WTC11 (cell line): ENCODE measurements around the gene PRRX1. TPM values are rescaled to one million over a fixed set of nuclear protein-coding genes. Genes with fewer than 3 reads are reported as not detected.

ENCODE experiments used
- ATAC-seq: fragments of 200-7000 bp; cut with Tn5 transposase; 2 replicates; pipeline ENCODE4 v1.10.0; 2021; ENCODE audit warnings: mild to moderate bottlenecking, moderate library complexity
- CTCF ChIA-PET: fragments of 300-600 bp; sonication (Branson Sonifier 250); formaldehyde crosslinking; loops from one replicate; lab custom pipeline; 2021; ENCODE audit warnings: antibody characterized with exemption; lab: Charles Lee
- POLR2A ChIA-PET: fragments of 350-600 bp; sonication (Branson Sonifier 250); formaldehyde crosslinking; loops from one replicate; lab custom pipeline; 2021; ENCODE audit warnings: antibody characterized with exemption; lab: Charles Lee
- DNase-seq: peaks from one replicate; pipeline ENCODE4 v3.0.0; 2021; ENCODE audit warnings: low spot score
- H3K27ac Mint-ChIP-seq: 2 replicates; pipeline ENCODE4 v1.8.0; 2021; ENCODE audit warnings: mixed read lengths
- H3K27me3 Mint-ChIP-seq: 2 replicates; pipeline ENCODE4 v1.8.0; 2021; ENCODE audit warnings: low read depth, mild to moderate bottlenecking, moderate library complexity, mixed read lengths
- H3K36me3 Mint-ChIP-seq: 2 replicates; pipeline ENCODE4 v1.8.0; 2021; ENCODE audit warnings: mixed read lengths
- H3K4me1 Mint-ChIP-seq: 2 replicates; pipeline ENCODE4 v1.8.0; 2022; ENCODE audit warnings: mixed read lengths
- H3K4me3 Mint-ChIP-seq: 2 replicates; pipeline ENCODE4 v1.8.0; 2021; ENCODE audit warnings: mild to moderate bottlenecking, moderate library complexity, mixed read lengths
- H3K9me3 Mint-ChIP-seq: 2 replicates; pipeline ENCODE4 v1.8.0; 2021; ENCODE audit warnings: mixed read lengths
- E2F5 ChIP-seq: sonication (generic); formaldehyde crosslinking; IDR thresholded peaks from 2 replicates; pipeline ENCODE4 v1.8.1; 2022; ENCODE audit warnings: mild to moderate bottlenecking, moderate library complexity, missing genetic modification reagents
- ETV6 ChIP-seq: sonication (generic); formaldehyde crosslinking; IDR thresholded peaks from 2 replicates; pipeline ENCODE4 v1.8.1; 2022; ENCODE audit warnings: mild to moderate bottlenecking, missing genetic modification reagents
- GRHL2 ChIP-seq: fragments of 250-450 bp; sonication (Bioruptor Pico); IDR thresholded peaks from 2 replicates; pipeline ENCODE4 v1.8.0; 2022; ENCODE audit warnings: mild to moderate bottlenecking, moderate library complexity; ENCODE audit not compliant: insufficient replicate concordance, severe bottlenecking
- HMGXB4 ChIP-seq: sonication (generic); formaldehyde crosslinking; IDR thresholded peaks from 2 replicates; pipeline ENCODE4 v1.8.1; 2023; ENCODE audit warnings: mild to moderate bottlenecking, moderate library complexity, missing genetic modification reagents
- MXD4 ChIP-seq: fragments of 250-450 bp; sonication (Bioruptor Pico); IDR thresholded peaks from 2 replicates; pipeline ENCODE4 v1.8.0; 2021; ENCODE audit warnings: mild to moderate bottlenecking, moderate library complexity, borderline replicate concordance
- MYBL2 ChIP-seq: sonication (generic); formaldehyde crosslinking; IDR thresholded peaks from 2 replicates; pipeline ENCODE4 v1.8.1; 2023; ENCODE audit warnings: mild to moderate bottlenecking, moderate library complexity, missing genetic modification reagents
- NFYB ChIP-seq: sonication (generic); formaldehyde crosslinking; conservative IDR thresholded peaks from 2 replicates; pipeline ENCODE4 v1.8.0; 2022; ENCODE audit warnings: low read depth, missing genetic modification reagents
- NR2C2 ChIP-seq: sonication (generic); formaldehyde crosslinking; IDR thresholded peaks from 2 replicates; pipeline ENCODE4 v1.8.0; 2022; ENCODE audit warnings: mild to moderate bottlenecking, missing genetic modification reagents
- PREB ChIP-seq: sonication (generic); formaldehyde crosslinking; IDR thresholded peaks from 2 replicates; pipeline ENCODE4 v1.8.1; 2022; ENCODE audit warnings: mild to moderate bottlenecking, missing genetic modification reagents, moderate library complexity, borderline replicate concordance
- RORB ChIP-seq: fragments of 250-450 bp; sonication (Bioruptor Pico); IDR thresholded peaks from 2 replicates; pipeline ENCODE4 v1.9.0; 2021; ENCODE audit warnings: mild to moderate bottlenecking
- SMAD4 ChIP-seq: sonication (generic); formaldehyde crosslinking; IDR thresholded peaks from 2 replicates; pipeline ENCODE4 v1.8.0; 2022; ENCODE audit warnings: mild to moderate bottlenecking, missing genetic modification reagents
- USF2 ChIP-seq: sonication (generic); formaldehyde crosslinking; IDR thresholded peaks from 2 replicates; pipeline ENCODE4 v1.8.1; 2023; ENCODE audit warnings: mild to moderate bottlenecking, missing genetic modification reagents, moderate library complexity
- ZBTB21 ChIP-seq: sonication (generic); formaldehyde crosslinking; IDR thresholded peaks from 2 replicates; pipeline ENCODE4 v1.8.1; 2023; ENCODE audit warnings: mild to moderate bottlenecking, missing genetic modification reagents, borderline replicate concordance
- ZBTB43 ChIP-seq: sonication (generic); formaldehyde crosslinking; IDR thresholded peaks from 2 replicates; pipeline ENCODE4 v1.8.1; 2023; ENCODE audit warnings: mild to moderate bottlenecking, missing genetic modification reagents
- ZNF263 ChIP-seq: sonication (generic); formaldehyde crosslinking; IDR thresholded peaks from 2 replicates; pipeline ENCODE4 v1.8.1; 2022; ENCODE audit warnings: low read depth, mild to moderate bottlenecking, moderate library complexity, missing genetic modification reagents
- ZNF317 ChIP-seq: sonication (generic); formaldehyde crosslinking; IDR thresholded peaks from 2 replicates; pipeline ENCODE4 v1.8.1; 2023; ENCODE audit warnings: low read depth, mild to moderate bottlenecking, moderate library complexity, missing genetic modification reagents, borderline replicate concordance
- ZNF512 ChIP-seq: sonication (generic); formaldehyde crosslinking; IDR thresholded peaks from 2 replicates; pipeline ENCODE4 v1.8.1; 2022; ENCODE audit warnings: missing genetic modification reagents, borderline replicate concordance
- ZNF671 ChIP-seq: fragments of 250-450 bp; sonication (Bioruptor Pico); IDR thresholded peaks from 2 replicates; pipeline ENCODE4 v1.8.0; 2021; ENCODE audit warnings: mild to moderate bottlenecking
- total RNA-seq: library from RNA; stranded (reverse); gene quantifications from 3 replicates; pipeline ENCODE4 v1.2.3, GENCODE V29; 2021

Gene PRRX1
- total RNA-seq, 1 experiment from 2014 or later = 0.31 TPM

- no peak for TF ChIP-seq NFYB
- no peak for TF ChIP-seq ZNF671 (CRISPR knock-in tag)
- no peak for TF ChIP-seq USF2
- no peak for TF ChIP-seq ZBTB43 (CRISPR knock-in tag)
- no peak for TF ChIP-seq MXD4 (CRISPR knock-in tag)
- no peak for TF ChIP-seq ZNF512 (CRISPR knock-in tag)
- DNase-seq = no peak
- H3K4me1 Mint-ChIP-seq = peaks cover 11% of the 10 kb centered on the region
- H3K4me3 Mint-ChIP-seq = no peak overlapping the region
- no peak for ATAC-seq
- no peak overlapping the region for H3K27ac Mint-ChIP-seq
- H3K9me3 Mint-ChIP-seq = no peaks in the 10 kb centered on the region
- CTCF ChIA-PET = interaction anchor here (1.4 to 2.1 kb wide), 2 partner anchors 12 to 13 kb away, joined by 4 to 5 read pairs; no protein-coding TSS in a partner anchor
- POLR2A ChIA-PET = no interaction called here
- H3K36me3 Mint-ChIP-seq = no peaks in the 10 kb centered on the region
- H3K27me3 Mint-ChIP-seq = peaks cover 42% of the 10 kb centered on the region
Measured at GRCh38 chr1:170675865-170676264, 11.9 kb downstream of the PRRX1 start.

- no peak overlapping the region for H3K27ac Mint-ChIP-seq
- ChIA-PET POLR2A (no interaction called here), CTCF (interaction anchor here (1.4 to 2.1 kb wide), 2 partner anchors 11 to 13 kb away, joined by 4 to 5 read pairs; no protein-coding TSS in a partner anchor)
- peaks cover 35% of the 10 kb centered on the region for H3K27me3 Mint-ChIP-seq
- TF ChIP-seq E2F5 (CRISPR knock-in tag) = no peak
- no peak for TF ChIP-seq ETV6 (CRISPR knock-in tag)
- TF ChIP-seq ZNF317 (CRISPR knock-in tag) = no peak
- no peak for TF ChIP-seq SMAD4 (CRISPR knock-in tag)
- no peak for TF ChIP-seq PREB
- no peak for TF ChIP-seq MYBL2 (CRISPR knock-in tag)
- TF ChIP-seq GRHL2 (CRISPR knock-in tag) = no peak
- no peak for TF ChIP-seq NR2C2 (CRISPR knock-in tag)
- no peak for TF ChIP-seq RORB (CRISPR knock-in tag)
- no peak for TF ChIP-seq USF2
- TF ChIP-seq ZBTB21 (CRISPR knock-in tag) = no peak
- no peak for TF ChIP-seq HMGXB4 (CRISPR knock-in tag)
- TF ChIP-seq ZNF263 (CRISPR knock-in tag) = no peak
- H3K36me3 Mint-ChIP-seq = no peaks in the 10 kb centered on the region
- H3K4me1 Mint-ChIP-seq = 0 out of 2 replicates have a peak, but pooled peaks cover 4% of the 10 kb centered on the region
- H3K9me3 Mint-ChIP-seq = no peaks in the 10 kb centered on the region
- ATAC-seq (no peak), DNase-seq (no peak)
- no peak overlapping the region for H3K4me3 Mint-ChIP-seq
Measured at GRCh38 chr1:170676628-170677027, 12.7 kb downstream of the PRRX1 start.
